IMR-90 (cell line): ENCODE results near the gene IRAK2. TPM values are rescaled to one million over a fixed set of nuclear protein-coding genes. Genes with fewer than 3 reads are reported as not detected.

Source experiments
- ATAC-seq: fragments of 200-7000 bp; cut with Tn5 transposase; 2 replicates; pipeline ENCODE4 v1.9.1; 2020; ENCODE audit warnings: low read depth, mild to moderate bottlenecking, moderate library complexity
- BruUV-seq: library from RNA; stranded (reverse); fragments of 400-500 nt; replicated peaks from 2 replicates; lab custom pipeline; 2021; lab: Mats Ljungman, UMichigan
- CTCF ChIA-PET: fragments of 300-600 bp; formaldehyde crosslinking; extraction: SDS; loops from one replicate; lab custom pipeline; 2021; ENCODE audit warnings: antibody characterized with exemption; lab: Yijun Ruan, JAX
- POLR2A ChIA-PET: fragments of 300-600 bp; sonication (Branson Sonifier 250); formaldehyde crosslinking; loops from one replicate; lab custom pipeline; 2022; ENCODE audit warnings: antibody characterized with exemption; ENCODE audit not compliant: unreplicated experiment; lab: Charles Lee
- DNase-seq: peaks from one replicate; pipeline ENCODE4 v3.0.0; 2013
- H2AFZ ChIP-seq: replicated peaks from 2 replicates; pipeline ENCODE3; 2013; ENCODE audit warnings: low read length, mild to moderate bottlenecking; ENCODE audit not compliant: poor library complexity
- H2AK5ac ChIP-seq: 2 replicates; pipeline ENCODE4 v1.6.1; 2013; ENCODE audit warnings: low read depth, low read length, inconsistent platforms
- H2AK9ac ChIP-seq: replicated peaks from 2 replicates; pipeline ENCODE3; 2013; ENCODE audit warnings: mild to moderate bottlenecking, low read depth, low read length, moderate library complexity; ENCODE audit not compliant: poor library complexity
- H2BK120ac ChIP-seq: 2 replicates; pipeline ENCODE4 v1.6.1; 2013; ENCODE audit warnings: low read depth, low read length, inconsistent platforms
- H2BK15ac ChIP-seq: 3 replicates; pipeline ENCODE4 v1.6.1; 2013; ENCODE audit warnings: low read depth, low read length, inconsistent platforms
- H2BK20ac ChIP-seq: 2 replicates; pipeline ENCODE4 v1.6.1; 2013; ENCODE audit warnings: low read depth, mild to moderate bottlenecking, inconsistent platforms, low read length, moderate library complexity
- H2BK5ac ChIP-seq: 2 replicates; pipeline ENCODE4 v1.6.1; 2013; ENCODE audit warnings: mild to moderate bottlenecking, low read depth, low read length, inconsistent platforms; ENCODE audit not compliant: poor library complexity, severe bottlenecking
- H3K14ac ChIP-seq: replicated peaks from 2 replicates; pipeline ENCODE4 v1.6.1; 2013; ENCODE audit warnings: low read depth, low read length, inconsistent platforms
- H3K18ac ChIP-seq: 2 replicates; pipeline ENCODE4 v1.6.1; 2013; ENCODE audit warnings: low read depth, low read length, control low read depth
- H3K23ac ChIP-seq: 2 replicates; pipeline ENCODE4 v1.6.1; 2013; ENCODE audit warnings: low read depth, low read length, inconsistent platforms
- H3K27ac ChIP-seq: 2 replicates; pipeline ENCODE4 v1.5.1; 2013; ENCODE audit warnings: mild to moderate bottlenecking, control low read depth, low read length; ENCODE audit not compliant: insufficient read depth
- H3K27me3 ChIP-seq: 2 replicates; pipeline ENCODE4 v1.6.1; 2013; ENCODE audit warnings: low read length; ENCODE audit not compliant: control insufficient read depth, insufficient read depth
- H3K36me3 ChIP-seq: 2 replicates; pipeline ENCODE4 v1.6.1; 2013; ENCODE audit warnings: low read length, mixed read lengths; ENCODE audit not compliant: control insufficient read depth, insufficient read depth
- H3K4ac ChIP-seq: 2 replicates; pipeline ENCODE4 v1.6.1; 2013; ENCODE audit warnings: low read depth, low read length, inconsistent platforms
- H3K4me1 ChIP-seq: 2 replicates; pipeline ENCODE4 v1.6.1; 2013; ENCODE audit warnings: low read length, mixed read lengths; ENCODE audit not compliant: control insufficient read depth, insufficient read depth
- H3K4me2 ChIP-seq: 2 replicates; pipeline ENCODE4 v1.6.1; 2013; ENCODE audit warnings: low read depth, mild to moderate bottlenecking, control low read depth, low read length, moderate library complexity
- H3K4me3 ChIP-seq: 2 replicates; pipeline ENCODE4 v1.5.1; 2013; ENCODE audit warnings: low read depth, mild to moderate bottlenecking, control low read depth, low read length, moderate library complexity; ENCODE audit not compliant: insufficient read depth
- H3K56ac ChIP-seq: 2 replicates; pipeline ENCODE4 v1.6.1; 2013; ENCODE audit warnings: low read length, inconsistent platforms; ENCODE audit not compliant: insufficient read depth; ENCODE audit errors: extremely low read depth
- H3K79me1 ChIP-seq, 2 experiments: 2 replicates each; pipeline ENCODE4 v1.6.1; 2013; ENCODE audit warnings: low read length in 2 of 2, inconsistent platforms in 1 of 2, low read depth in 1 of 2
- H3K9ac ChIP-seq: 2 replicates; pipeline ENCODE4 v1.6.1; 2013; ENCODE audit warnings: low read depth, low read length, control low read depth
- H3K9me1 ChIP-seq: 2 replicates; pipeline ENCODE4 v1.6.1; 2013; ENCODE audit warnings: low read length, inconsistent platforms; ENCODE audit not compliant: insufficient read depth
- H3K9me3 ChIP-seq: 2 replicates; pipeline ENCODE4 v1.6.1; 2013; ENCODE audit warnings: low read length; ENCODE audit not compliant: control insufficient read depth, insufficient read depth
- H4K20me1 ChIP-seq: 2 replicates; pipeline ENCODE4 v1.6.1; 2013; ENCODE audit warnings: low read length, inconsistent platforms; ENCODE audit not compliant: insufficient read depth
- H4K5ac ChIP-seq: 2 replicates; pipeline ENCODE4 v1.6.1; 2013; ENCODE audit warnings: mild to moderate bottlenecking, low read depth, low read length, control low read depth
- H4K8ac ChIP-seq, 2 experiments: 2 replicates each; pipeline ENCODE4 v1.6.1; 2013; ENCODE audit warnings: low read depth in 2 of 2, low read length in 2 of 2, control low read depth in 1 of 2, inconsistent platforms in 1 of 2
- H4K91ac ChIP-seq: 2 replicates; pipeline ENCODE4 v1.6.1; 2013; ENCODE audit warnings: low read depth, low read length, inconsistent platforms; ENCODE audit not compliant: insufficient read depth
- BHLHE40 ChIP-seq: fragments of 150-350 bp; IDR thresholded peaks from 2 replicates; pipeline ENCODE4 v1.6.1; 2016; ENCODE audit warnings: mild to moderate bottlenecking, low read depth, low read length
- FOS ChIP-seq: fragments of 150-350 bp; IDR thresholded peaks from 2 replicates; pipeline ENCODE4 v1.6.1; 2016; ENCODE audit warnings: low read depth, low read length
- MAZ ChIP-seq: IDR thresholded peaks from 2 replicates; pipeline ENCODE4 v1.6.1; 2012; ENCODE audit warnings: low read depth, mild to moderate bottlenecking, low read length, improper control_type of control experiment, moderate library complexity, borderline replicate concordance
- MXI1 ChIP-seq: IDR thresholded peaks from 2 replicates; pipeline ENCODE4 v1.6.1; 2012; ENCODE audit warnings: low read depth, mild to moderate bottlenecking, low read length, moderate library complexity, borderline replicate concordance
- RCOR1 ChIP-seq: IDR thresholded peaks from 2 replicates; pipeline ENCODE4 v1.6.1; 2012; ENCODE audit warnings: mild to moderate bottlenecking, low read length, improper control_type of control experiment; ENCODE audit not compliant: insufficient replicate concordance
- RFX5 ChIP-seq: IDR thresholded peaks from 2 replicates; pipeline ENCODE4 v1.8.0; 2012; ENCODE audit warnings: low read depth, mild to moderate bottlenecking, low read length, moderate library complexity
- SMC3 ChIP-seq: fragments of 150-350 bp; IDR thresholded peaks from 2 replicates; pipeline ENCODE4 v1.6.1; 2016; ENCODE audit warnings: low read depth, mild to moderate bottlenecking, antibody characterized with exemption, low read length, moderate library complexity
- WGBS, 2 experiments: methylation state at CpG; one replicate each; pipeline versions ENCODE4 v1.1.5 to v1.1.7; 2013; ENCODE audit warnings: missing lambda C conversion rate in 2 of 2; ENCODE audit not compliant: insufficient read length in 1 of 2; ENCODE audit errors: extremely low coverage in 2 of 2; 5-methylcytosine and 5-hydroxymethylcytosine counted together
- dilution Hi-C: fragments of 300-500 bp; cut with HindIII; formaldehyde crosslinking; loops from one replicate; pipeline ENCODE4 v1.14.3; 2018; ENCODE audit warnings: low sequenced_read_pairs; ENCODE audit not compliant: unreplicated experiment
- in situ Hi-C: fragments of 300-500 bp; cut with MboI; formaldehyde crosslinking; loops from 3 replicates; pipeline ENCODE4 v1.14.3; 2019; ENCODE audit warnings: low sequenced_read_pairs, inconsistent platforms, mixed read lengths
- intact Hi-C: fragments of 100-400 bp; cut with micrococcal nuclease; formaldehyde crosslinking; loops from 2 replicates; pipeline ENCODE4 v1.10.0; 2022
- polyA plus RNA-seq, 3 experiments: library from polyadenylated mRNA; depleted of rRNA; stranded (reverse); fragments of >200 nt; gene quantifications; 2 replicates each; pipeline ENCODE4 v1.2.3, GENCODE V29; 2012; ENCODE audit warnings: low replicate concordance in 1 of 3
- total RNA-seq: library from RNA; depleted of rRNA; stranded (reverse); fragments of >200 nt; gene quantifications from 2 replicates; pipeline ENCODE4 v1.2.3, GENCODE V29; 2012
- TF ChIP-seq, protein P1 (sequence below): fragments of 150-350 bp; IDR thresholded peaks from 2 replicates; pipeline ENCODE4 v1.6.1; 2017; ENCODE audit warnings: mild to moderate bottlenecking, antibody characterized with exemption, low read length, low read depth

Gene IRAK2
- total and polyA plus RNA-seq, 2 of the 4 experiments (the other 2 are of a cell fraction) = 6.9 to 8.1 TPM

DNA sequence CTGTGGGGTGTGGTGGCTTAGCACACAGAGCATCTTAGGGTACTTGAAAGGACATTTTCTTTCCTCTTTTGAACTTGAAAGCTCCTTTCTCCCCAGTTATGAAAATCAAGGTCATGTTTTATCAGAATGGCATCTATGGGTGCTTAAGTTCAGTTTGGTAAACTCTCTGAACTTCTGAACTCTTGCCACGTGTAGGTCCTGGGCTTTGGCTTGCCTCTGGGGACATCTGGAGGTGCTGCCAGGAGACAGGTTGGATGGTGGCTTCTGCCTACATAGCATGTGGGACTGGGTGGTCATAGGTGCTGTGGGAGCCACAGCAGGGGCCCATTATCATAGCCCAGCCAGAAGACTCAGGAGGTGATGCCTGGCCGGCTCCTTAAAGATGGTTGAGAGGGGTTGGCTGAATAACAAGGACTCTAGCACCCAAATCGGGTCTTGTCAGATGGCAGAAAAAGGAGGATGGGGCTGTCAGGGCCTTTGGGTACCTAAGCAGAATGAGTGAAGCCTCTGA, 112.5 kb downstream of the IRAK2 start:
- H3K9me1 ChIP-seq = peaks cover 3% of the 10 kb centered on the region; the same call in 1 of the 2 replicates
- no peak overlapping the region for H3K27ac ChIP-seq
- H2AK9ac ChIP-seq = no peak overlapping the region
- H3K23ac ChIP-seq = no peak overlapping the region
- H3K18ac ChIP-seq = no peak overlapping the region
- H2BK20ac ChIP-seq = no peak overlapping the region
- no peak overlapping the region for H3K56ac ChIP-seq
- BruUV-seq = no TSS peak
- DNase-seq (no peak), ATAC-seq (no peak)
- H2AK5ac ChIP-seq = no peak overlapping the region
- no peak overlapping the region for H2AFZ ChIP-seq
- H3K9me3 ChIP-seq = no peaks in the 10 kb centered on the region
- H3K4me2 ChIP-seq = no peak overlapping the region
- in situ Hi-C loops = no loop called here
- H3K14ac ChIP-seq = no peak overlapping the region
- dilution Hi-C loops = no loop called here
- peaks cover 4% of the 10 kb centered on the region; the same call in 1 of the 2 replicates for H3K4me1 ChIP-seq
- H3K36me3 ChIP-seq = peaks cover 35% of the 10 kb centered on the region
- no peak overlapping the region for H4K91ac ChIP-seq
- H4K5ac ChIP-seq = no peak overlapping the region
- TF ChIP-seq FOS (no peak), SMC3 (no peak), MAZ (no peak), RCOR1 (no peak), MXI1 (no peak), RFX5 (no peak), BHLHE40 (no peak)
- TF ChIP-seq, protein P1, sequence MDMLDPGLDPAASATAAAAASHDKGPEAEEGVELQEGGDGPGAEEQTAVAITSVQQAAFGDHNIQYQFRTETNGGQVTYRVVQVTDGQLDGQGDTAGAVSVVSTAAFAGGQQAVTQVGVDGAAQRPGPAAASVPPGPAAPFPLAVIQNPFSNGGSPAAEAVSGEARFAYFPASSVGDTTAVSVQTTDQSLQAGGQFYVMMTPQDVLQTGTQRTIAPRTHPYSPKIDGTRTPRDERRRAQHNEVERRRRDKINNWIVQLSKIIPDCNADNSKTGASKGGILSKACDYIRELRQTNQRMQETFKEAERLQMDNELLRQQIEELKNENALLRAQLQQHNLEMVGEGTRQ = no peak
- 100% methylated on average over 1 of the region's 3 CpGs; no CpG with 5 or more reads in 1 of the 2 experiments for WGBS, 2 experiments
- H3K4ac ChIP-seq = no peak overlapping the region
- peaks cover 36 to 43% of the 10 kb centered on the region in 2 experiments for H3K79me1 ChIP-seq
- H3K9ac ChIP-seq = no peak overlapping the region
- H2BK5ac ChIP-seq = no peak overlapping the region
- H4K8ac ChIP-seq = no peak overlapping the region
- CTCF ChIA-PET = no interaction called here
- H3K27me3 ChIP-seq = no peaks in the 10 kb centered on the region
- H2BK120ac ChIP-seq = no peak overlapping the region
- no peak overlapping the region for H3K4me3 ChIP-seq
- H4K20me1 ChIP-seq = peaks cover 38% of the 10 kb centered on the region
- intact Hi-C loops = no loop called here
- no peak overlapping the region for H2BK15ac ChIP-seq
- POLR2A ChIA-PET = interaction anchor here (0.6 kb wide), 1 partner anchor 21 kb away, joined by 5 read pairs; no protein-coding TSS in a partner anchor
